ENCODE measurements around the gene PLCB4. TPM values are rescaled to one million over a fixed set of nuclear protein-coding genes. Genes with fewer than 3 reads are reported as not detected.

PLCB4 gene
- total RNA-seq, 2 experiments from 2014 or later = not detected

DNA sequence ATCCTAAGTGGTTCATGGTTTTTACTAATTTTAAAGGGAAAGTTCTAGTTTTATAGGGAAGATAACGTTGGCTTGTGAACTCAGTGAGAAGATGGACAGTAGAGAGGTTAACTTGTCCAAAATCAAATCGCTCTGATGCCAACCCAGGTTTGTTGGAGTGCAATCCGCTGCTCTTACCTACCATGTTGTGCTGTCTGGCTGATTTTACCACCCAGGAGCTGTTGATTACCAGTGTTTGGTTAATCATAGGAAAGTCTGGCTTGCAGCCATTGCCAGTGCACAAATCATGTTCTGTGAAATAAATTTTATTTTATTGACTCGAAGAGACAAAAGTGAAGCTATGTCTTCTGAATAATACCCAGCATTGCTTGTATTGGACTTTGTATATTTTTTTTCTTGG lies 92.4 kb downstream of the PLCB4 start:
- ChIA-PET CTCF (ENCODE audit: unreplicated experiment) (no interaction called here), POLR2A (no interaction called here)
- intact Hi-C loops (cut with micrococcal nuclease; ENCODE audit: unreplicated experiment) = no loop called here

DNA sequence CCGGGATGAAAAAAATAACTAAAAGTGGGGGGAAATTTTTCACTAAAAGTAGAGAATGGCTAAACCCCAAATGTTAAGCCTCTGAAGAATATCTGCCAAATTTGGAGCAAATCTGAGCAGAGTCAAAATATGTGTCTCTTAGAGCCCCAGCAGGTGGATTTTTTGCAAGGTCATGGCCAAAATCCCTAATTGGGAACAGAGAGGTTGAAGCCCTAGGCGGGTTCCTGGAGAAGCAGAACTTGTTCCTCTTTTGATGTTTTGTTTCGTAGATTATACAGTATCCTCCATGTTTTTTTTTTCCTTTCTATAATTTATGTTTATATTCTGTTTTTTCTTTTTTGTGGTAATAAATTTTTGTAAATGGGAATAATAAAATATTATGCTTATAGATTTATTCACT lies 94.4 kb downstream of the PLCB4 start:
- no peak for TF ChIP-seq EZH2phosphoT487 (IDR thresholded peaks at IDR 0.05; ENCODE audit: borderline replicate concordance, low read depth, low read length)
- TF ChIP-seq, protein P1, sequence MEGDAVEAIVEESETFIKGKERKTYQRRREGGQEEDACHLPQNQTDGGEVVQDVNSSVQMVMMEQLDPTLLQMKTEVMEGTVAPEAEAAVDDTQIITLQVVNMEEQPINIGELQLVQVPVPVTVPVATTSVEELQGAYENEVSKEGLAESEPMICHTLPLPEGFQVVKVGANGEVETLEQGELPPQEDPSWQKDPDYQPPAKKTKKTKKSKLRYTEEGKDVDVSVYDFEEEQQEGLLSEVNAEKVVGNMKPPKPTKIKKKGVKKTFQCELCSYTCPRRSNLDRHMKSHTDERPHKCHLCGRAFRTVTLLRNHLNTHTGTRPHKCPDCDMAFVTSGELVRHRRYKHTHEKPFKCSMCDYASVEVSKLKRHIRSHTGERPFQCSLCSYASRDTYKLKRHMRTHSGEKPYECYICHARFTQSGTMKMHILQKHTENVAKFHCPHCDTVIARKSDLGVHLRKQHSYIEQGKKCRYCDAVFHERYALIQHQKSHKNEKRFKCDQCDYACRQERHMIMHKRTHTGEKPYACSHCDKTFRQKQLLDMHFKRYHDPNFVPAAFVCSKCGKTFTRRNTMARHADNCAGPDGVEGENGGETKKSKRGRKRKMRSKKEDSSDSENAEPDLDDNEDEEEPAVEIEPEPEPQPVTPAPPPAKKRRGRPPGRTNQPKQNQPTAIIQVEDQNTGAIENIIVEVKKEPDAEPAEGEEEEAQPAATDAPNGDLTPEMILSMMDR (conservative IDR thresholded peaks at IDR 0.05; ENCODE audit: low read length) = no peak
- H3K27ac ChIP-seq (ENCODE audit: low read depth, low read length, poor library complexity, severe bottlenecking) = no peak overlapping the region
- POLR2A ChIA-PET = no interaction called here
- CTCF ChIA-PET (ENCODE audit: unreplicated experiment) = no interaction called here
- H3K9me2 ChIP-seq (ENCODE audit: insufficient read depth, low read length) = no peaks in the 10 kb centered on the region
- no peak overlapping the region for H3K4me3 ChIP-seq (ENCODE audit: low read depth, low read length, poor library complexity, severe bottlenecking)
- H4K20me1 ChIP-seq (ENCODE audit: insufficient read depth, low read length) = no peaks in the 10 kb centered on the region
- intact Hi-C loops (cut with micrococcal nuclease; ENCODE audit: unreplicated experiment) = no loop called here
- H3K4me1 ChIP-seq (ENCODE audit: insufficient read depth, low read length, poor library complexity, severe bottlenecking) = no peaks in the 10 kb centered on the region
- no peak overlapping the region for H3K4me2 ChIP-seq (ENCODE audit: low read length)
- DNase-seq (ENCODE audit: low spot score) = no peak
- H3K36me3 ChIP-seq (ENCODE audit: insufficient read depth, low read length) = no peaks in the 10 kb centered on the region
- BruUV-seq (replicated peaks) = no TSS peak
- H3K9me3 ChIP-seq (ENCODE audit: low read length) = no peaks in the 10 kb centered on the region
- H2AFZ ChIP-seq (ENCODE audit: low read length) = no peak overlapping the region
- H3K79me2 ChIP-seq (ENCODE audit: insufficient read depth, low read depth, low read length) = no peaks in the 10 kb centered on the region

More for the DNA sequence above, 92.4 kb downstream of the PLCB4 start:
- Histone ChIP-seq H3K36me3 (ENCODE audit: insufficient read depth, low read length) (no peaks in the 10 kb centered on the region), H2AFZ (ENCODE audit: low read length) (no peak overlapping the region), H3K27ac (ENCODE audit: low read depth, low read length, poor library complexity, severe bottlenecking) (no peak overlapping the region), H3K4me1 (ENCODE audit: insufficient read depth, low read length, poor library complexity, severe bottlenecking) (no peaks in the 10 kb centered on the region), H3K4me2 (ENCODE audit: low read length) (no peak overlapping the region), H3K9me2 (ENCODE audit: insufficient read depth, low read length) (no peaks in the 10 kb centered on the region), H3K9me3 (ENCODE audit: low read length) (no peaks in the 10 kb centered on the region), H3K4me3 (ENCODE audit: low read depth, low read length, poor library complexity, severe bottlenecking) (no peak overlapping the region), H4K20me1 (ENCODE audit: insufficient read depth, low read length) (no peaks in the 10 kb centered on the region), H3K79me2 (ENCODE audit: insufficient read depth, low read depth, low read length) (no peaks in the 10 kb centered on the region)
- DNase-seq (ENCODE audit: low spot score) = no peak
- BruUV-seq (replicated peaks) = no TSS peak
- TF ChIP-seq, protein P1 (conservative IDR thresholded peaks at IDR 0.05; ENCODE audit: low read length) = no peak
- no peak for TF ChIP-seq EZH2phosphoT487 (IDR thresholded peaks at IDR 0.05; ENCODE audit: borderline replicate concordance, low read depth, low read length)

DNA sequence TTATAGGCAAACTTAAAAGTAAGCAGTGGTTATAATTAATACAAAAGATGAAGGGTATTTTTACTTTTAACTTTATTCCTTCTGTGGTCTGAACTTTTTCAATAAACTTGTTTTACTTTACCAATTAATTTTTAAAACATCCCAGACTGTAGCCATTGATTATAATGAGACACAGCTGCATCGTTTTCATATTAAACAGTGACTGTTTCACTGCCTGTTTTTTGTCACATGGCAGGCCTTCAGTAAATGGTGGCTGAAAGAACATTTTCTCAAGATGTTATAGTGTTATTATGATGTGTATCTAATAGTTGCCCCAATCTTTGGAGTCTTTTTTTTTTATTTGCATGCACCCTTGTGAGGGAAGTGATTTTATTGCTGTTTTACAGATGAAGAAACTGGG lies 95.1 kb downstream of the PLCB4 start:
- Histone ChIP-seq H2AFZ (ENCODE audit: low read length) (no peak overlapping the region), H3K9me2 (ENCODE audit: insufficient read depth, low read length) (no peaks in the 10 kb centered on the region), H4K20me1 (ENCODE audit: insufficient read depth, low read length) (no peaks in the 10 kb centered on the region), H3K27ac (ENCODE audit: low read depth, low read length, poor library complexity, severe bottlenecking) (no peak overlapping the region), H3K36me3 (ENCODE audit: insufficient read depth, low read length) (no peaks in the 10 kb centered on the region), H3K4me2 (ENCODE audit: low read length) (no peak overlapping the region), H3K4me3 (ENCODE audit: low read depth, low read length, poor library complexity, severe bottlenecking) (no peak overlapping the region), H3K4me1 (ENCODE audit: insufficient read depth, low read length, poor library complexity, severe bottlenecking) (no peaks in the 10 kb centered on the region), H3K9me3 (ENCODE audit: low read length) (no peaks in the 10 kb centered on the region), H3K79me2 (ENCODE audit: insufficient read depth, low read depth, low read length) (no peaks in the 10 kb centered on the region)
- intact Hi-C loops (cut with micrococcal nuclease; ENCODE audit: unreplicated experiment) = no loop called here
- BruUV-seq (replicated peaks) = no TSS peak
- TF ChIP-seq EZH2phosphoT487 (IDR thresholded peaks at IDR 0.05; ENCODE audit: borderline replicate concordance, low read depth, low read length) = no peak
- TF ChIP-seq, protein P1 (conservative IDR thresholded peaks at IDR 0.05; ENCODE audit: low read length) = no peak
- DNase-seq (ENCODE audit: low spot score) = no peak
- ChIA-PET CTCF (ENCODE audit: unreplicated experiment) (no interaction called here), POLR2A (no interaction called here)

Data from OCI-LY7 (cell line).